ENCODE measurements around the gene BMERB1. TPM values are rescaled to one million over a fixed set of nuclear protein-coding genes. Genes with fewer than 3 reads are reported as not detected.

BMERB1 gene
- total RNA-seq, 2 donors from 2014 or later: 6.2 to 9.1 TPM

DNA sequence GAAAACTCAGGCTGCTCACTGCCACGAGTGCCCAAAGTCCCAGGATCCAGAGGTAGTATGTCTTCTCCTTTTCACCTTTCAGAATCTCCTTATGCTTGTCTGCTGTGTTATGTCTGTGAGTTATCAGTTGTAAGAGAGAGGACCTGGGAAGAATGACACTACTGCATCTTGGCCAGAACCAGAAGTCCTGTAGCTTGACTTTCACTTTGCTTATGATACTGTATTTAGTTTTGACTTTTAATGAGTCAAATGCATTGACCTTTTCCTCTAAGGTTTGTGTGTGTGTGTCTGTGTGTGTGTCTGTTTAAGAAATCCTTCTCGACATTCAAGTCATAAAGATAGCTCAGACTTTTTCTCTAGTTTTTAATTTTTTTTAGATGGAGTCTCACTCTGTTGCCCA, 43.4 kb downstream of the BMERB1 start:
- no peak for DNase-seq
- H3K27ac ChIP-seq: no peak overlapping the region
- H3K9ac ChIP-seq (ENCODE audit: low read depth in 2 of 2, low read length in 2 of 2): no peak overlapping the region
- H3K27me3 ChIP-seq: no peaks in the 10 kb centered on the region
- TF ChIP-seq, protein P1, sequence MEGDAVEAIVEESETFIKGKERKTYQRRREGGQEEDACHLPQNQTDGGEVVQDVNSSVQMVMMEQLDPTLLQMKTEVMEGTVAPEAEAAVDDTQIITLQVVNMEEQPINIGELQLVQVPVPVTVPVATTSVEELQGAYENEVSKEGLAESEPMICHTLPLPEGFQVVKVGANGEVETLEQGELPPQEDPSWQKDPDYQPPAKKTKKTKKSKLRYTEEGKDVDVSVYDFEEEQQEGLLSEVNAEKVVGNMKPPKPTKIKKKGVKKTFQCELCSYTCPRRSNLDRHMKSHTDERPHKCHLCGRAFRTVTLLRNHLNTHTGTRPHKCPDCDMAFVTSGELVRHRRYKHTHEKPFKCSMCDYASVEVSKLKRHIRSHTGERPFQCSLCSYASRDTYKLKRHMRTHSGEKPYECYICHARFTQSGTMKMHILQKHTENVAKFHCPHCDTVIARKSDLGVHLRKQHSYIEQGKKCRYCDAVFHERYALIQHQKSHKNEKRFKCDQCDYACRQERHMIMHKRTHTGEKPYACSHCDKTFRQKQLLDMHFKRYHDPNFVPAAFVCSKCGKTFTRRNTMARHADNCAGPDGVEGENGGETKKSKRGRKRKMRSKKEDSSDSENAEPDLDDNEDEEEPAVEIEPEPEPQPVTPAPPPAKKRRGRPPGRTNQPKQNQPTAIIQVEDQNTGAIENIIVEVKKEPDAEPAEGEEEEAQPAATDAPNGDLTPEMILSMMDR (IDR thresholded peaks at IDR 0.05): no peak
- no peaks in the 10 kb centered on the region for H3K36me3 ChIP-seq
- no peaks in the 10 kb centered on the region for H3K9me3 ChIP-seq
- no peak overlapping the region for H3K4me3 ChIP-seq
- peaks cover 3% of the 10 kb centered on the region for H3K4me1 ChIP-seq
- intact Hi-C loops (cut with DNase I): no loop called here

DNA sequence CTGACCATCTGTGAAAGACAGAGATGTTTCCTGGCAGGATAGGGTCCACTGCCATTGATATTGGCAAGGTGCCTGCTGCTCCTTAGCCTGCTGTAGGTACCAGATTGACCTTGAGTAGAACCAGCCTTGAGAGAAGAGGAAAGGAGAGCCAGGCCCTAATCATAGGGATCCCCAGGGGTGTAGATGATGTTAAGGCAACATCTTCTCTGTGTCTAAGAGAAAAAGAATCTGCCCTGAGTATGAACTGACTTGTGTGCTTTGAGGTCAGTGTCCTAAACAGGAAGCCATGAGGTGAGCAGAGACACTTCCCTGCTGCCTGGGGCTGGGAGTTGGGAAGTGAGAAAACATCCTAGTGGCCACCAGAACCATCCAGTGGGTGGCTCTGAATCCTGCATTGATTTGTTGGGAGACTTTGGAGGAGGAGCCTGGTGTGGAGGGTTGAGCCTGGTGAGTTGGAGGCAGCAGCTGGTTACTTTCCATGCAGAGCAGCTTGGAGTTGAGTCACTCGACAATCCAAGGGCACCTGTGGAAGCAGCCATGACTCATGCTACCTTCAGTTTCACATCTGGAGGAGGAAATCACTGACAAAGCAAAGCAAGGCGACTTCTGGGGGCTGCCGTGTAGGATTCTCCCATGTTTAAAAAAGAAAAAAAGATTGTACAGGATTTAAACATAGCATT, 47.8 kb downstream of the BMERB1 start:
- no peaks in the 10 kb centered on the region for H3K27me3 ChIP-seq
- H3K27ac ChIP-seq: peak overlapping the region; percentile 36
- TF ChIP-seq, protein P1 (IDR thresholded peaks at IDR 0.05): no peak
- intact Hi-C loops (cut with DNase I): no loop called here
- H3K4me3 ChIP-seq: no peak overlapping the region
- no peak overlapping the region for H3K9ac ChIP-seq (ENCODE audit: low read depth in 2 of 2, low read length in 2 of 2)
- H3K9me3 ChIP-seq: no peaks in the 10 kb centered on the region
- H3K36me3 ChIP-seq: no peaks in the 10 kb centered on the region
- peaks cover 3% of the 10 kb centered on the region for H3K4me1 ChIP-seq
- peak; percentile 65 for DNase-seq

DNA sequence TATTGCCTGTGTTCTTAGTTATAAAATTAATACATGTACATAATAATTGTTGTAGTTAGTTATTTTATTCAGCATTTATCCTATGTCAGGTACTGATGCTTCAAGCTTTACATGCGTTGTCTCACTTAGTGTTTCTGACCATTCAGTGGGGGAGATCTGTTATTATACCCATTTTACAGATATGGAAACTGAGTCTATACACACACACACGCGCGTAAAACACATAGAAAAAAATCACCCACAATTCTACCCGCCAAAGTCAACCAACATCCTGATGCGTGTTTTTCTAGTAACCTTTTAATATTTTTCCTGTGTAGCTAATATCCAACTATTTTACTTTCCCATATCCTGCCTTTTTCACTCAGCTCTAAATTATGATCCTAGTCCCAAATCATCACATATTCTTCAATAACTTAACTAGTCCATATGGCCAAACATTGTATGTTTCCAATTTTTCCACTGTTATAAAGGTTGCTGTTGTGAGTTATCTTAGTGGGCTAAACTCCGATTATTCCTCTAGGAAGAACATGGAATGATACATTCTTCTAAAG, 48.4 kb downstream of the BMERB1 start:
- intact Hi-C loops (cut with DNase I): no loop called here
- TF ChIP-seq, protein P1 (IDR thresholded peaks at IDR 0.05): no peak
- Histone ChIP-seq H3K4me3 (no peak overlapping the region), H3K4me1 (peaks cover 3% of the 10 kb centered on the region), H3K27me3 (no peaks in the 10 kb centered on the region), H3K9ac (ENCODE audit: low read depth in 2 of 2, low read length in 2 of 2) (no peak overlapping the region), H3K36me3 (no peaks in the 10 kb centered on the region), H3K27ac (peak overlapping the region; percentile 36), H3K9me3 (no peaks in the 10 kb centered on the region)
- no peak for DNase-seq

DNA sequence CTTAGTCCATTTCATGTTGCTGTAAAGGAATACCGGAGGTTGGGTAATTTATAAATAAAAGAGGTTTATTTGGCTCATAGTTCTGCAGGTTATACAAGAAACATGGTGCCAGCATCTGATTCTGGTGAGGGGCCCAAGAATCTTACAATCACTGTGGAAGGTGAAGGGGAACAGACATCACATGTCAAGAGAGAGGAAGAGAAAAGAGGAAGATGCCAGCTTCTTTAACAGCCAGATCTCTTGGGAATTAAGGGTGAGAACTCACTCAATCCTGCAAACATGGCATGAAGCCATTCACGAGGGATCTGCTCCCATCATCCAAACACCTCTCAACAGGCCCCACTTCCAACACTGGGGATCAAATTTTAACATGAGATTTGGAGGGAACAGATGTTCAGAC, 49.5 kb downstream of the BMERB1 start:
- Histone ChIP-seq H3K4me3 (no peak overlapping the region), H3K27ac (no peak overlapping the region), H3K27me3 (no peaks in the 10 kb centered on the region), H3K9ac (ENCODE audit: low read depth in 2 of 2, low read length in 2 of 2) (no peak overlapping the region), H3K4me1 (peaks cover 3% of the 10 kb centered on the region), H3K36me3 (no peaks in the 10 kb centered on the region), H3K9me3 (no peaks in the 10 kb centered on the region)
- intact Hi-C loops (cut with DNase I): no loop called here
- DNase-seq: no peak
- TF ChIP-seq, protein P1 (IDR thresholded peaks at IDR 0.05): no peak

DNA sequence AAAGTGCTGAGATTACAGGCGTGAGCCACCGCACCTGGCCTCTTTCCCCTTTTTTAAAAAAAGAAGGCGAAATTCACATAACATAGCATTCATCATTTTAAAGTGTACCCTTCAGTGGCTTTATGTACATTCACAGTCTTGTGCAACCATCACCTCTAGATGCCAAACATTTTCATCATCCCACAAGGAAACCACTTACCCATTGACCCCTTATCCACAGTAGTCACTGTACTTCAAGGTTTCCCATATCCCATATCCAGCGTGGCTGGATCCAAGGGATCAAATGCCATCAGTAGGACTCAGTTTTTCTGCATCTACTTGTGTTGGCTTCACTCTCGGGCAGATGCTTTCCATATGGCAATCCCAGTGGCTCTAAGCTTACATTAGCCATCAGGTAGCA, 50.3 kb downstream of the BMERB1 start:
- no peak for DNase-seq
- H3K36me3 ChIP-seq: no peaks in the 10 kb centered on the region
- peaks cover 3% of the 10 kb centered on the region for H3K4me1 ChIP-seq
- no peaks in the 10 kb centered on the region for H3K9me3 ChIP-seq
- no peak overlapping the region for H3K9ac ChIP-seq (ENCODE audit: low read depth in 2 of 2, low read length in 2 of 2)
- TF ChIP-seq, protein P1 (IDR thresholded peaks at IDR 0.05): no peak
- intact Hi-C loops (cut with DNase I): no loop called here
- no peaks in the 10 kb centered on the region for H3K27me3 ChIP-seq
- H3K27ac ChIP-seq: no peak overlapping the region
- H3K4me3 ChIP-seq: no peak overlapping the region

Measured in colonic mucosa (tissue), 4 donors.